Measurements from ENCODE around the gene MVB12B. TPM values are rescaled to one million over a fixed set of nuclear protein-coding genes. Genes with fewer than 3 reads are reported as not detected.

Gene MVB12B
- total RNA-seq, 2 experiments from 2014 or later: 14.3 to 15.3 TPM

- no peak overlapping the region for H3K27ac ChIP-seq (ENCODE audit: low read depth in 1 of 2, low read length in 2 of 2)
- no peaks in the 10 kb centered on the region for H3K9me3 ChIP-seq (ENCODE audit: control insufficient read depth in 1 of 2, insufficient read depth in 1 of 2, low read length in 2 of 2)
- TF ChIP-seq CTCF (IDR thresholded peaks at IDR 0.05): no peak
- ATAC-seq (ENCODE audit: poor library complexity) (no peak), DNase-seq (no peak)
- H3K27ac Mint-ChIP-seq: no peak overlapping the region
- H3K36me3 ChIP-seq (ENCODE audit: insufficient read depth, low read length): no peaks in the 10 kb centered on the region
- H3K27me3 Mint-ChIP-seq: no peaks in the 10 kb centered on the region
- ChIA-PET POLR2A (no interaction called here), CTCF (interaction anchor here (1.5 to 1.6 kb wide), 2 partner anchors 21 to 82 kb away, joined by 3 to 8 read pairs; no protein-coding TSS in a partner anchor)
- H3K4me1 ChIP-seq (ENCODE audit: insufficient read depth, low read length): peaks cover 14% of the 10 kb centered on the region
- H3K27me3 ChIP-seq (ENCODE audit: control insufficient read depth in 1 of 2, insufficient read depth in 2 of 2, low read length in 2 of 2): no peaks in the 10 kb centered on the region
- no peak overlapping the region for H3K4me3 Mint-ChIP-seq
- intact Hi-C loops (cut with DNase I, micrococcal nuclease): no loop called here
- H3K4me1 Mint-ChIP-seq (ENCODE audit: low read depth): peaks cover 29% of the 10 kb centered on the region
- no peaks in the 10 kb centered on the region for H3K9me3 Mint-ChIP-seq
- H3K4me3 ChIP-seq (ENCODE audit: low read length): no peak overlapping the region
- peaks cover 4% of the 10 kb centered on the region for H3K36me3 Mint-ChIP-seq (ENCODE audit: low read depth)
Measured at GRCh38 chr9:126419475-126419874, 92.8 kb downstream of the MVB12B start.

- H3K27me3 ChIP-seq (ENCODE audit: control insufficient read depth in 1 of 2, insufficient read depth in 2 of 2, low read length in 2 of 2): no peaks in the 10 kb centered on the region
- Mint-ChIP-seq H3K9me3 (no peaks in the 10 kb centered on the region), H3K36me3 (ENCODE audit: low read depth) (peaks cover 8% of the 10 kb centered on the region), H3K4me3 (no peak overlapping the region), H3K27ac (no peak overlapping the region), H3K27me3 (no peaks in the 10 kb centered on the region), H3K4me1 (ENCODE audit: low read depth) (peaks cover 33% of the 10 kb centered on the region)
- no peaks in the 10 kb centered on the region for H3K36me3 ChIP-seq (ENCODE audit: insufficient read depth, low read length)
- intact Hi-C loops (cut with DNase I, micrococcal nuclease): loop anchor here in 1 of 2 experiments (5.0 kb wide), 1 partner anchor 47 kb away; no protein-coding TSS in a partner anchor
- no peak overlapping the region for H3K4me3 ChIP-seq (ENCODE audit: low read length)
- no peak for DNase-seq
- no peaks in the 10 kb centered on the region for H3K9me3 ChIP-seq (ENCODE audit: control insufficient read depth in 1 of 2, insufficient read depth in 1 of 2, low read length in 2 of 2)
- POLR2A ChIA-PET: no interaction called here
- no peak for TF ChIP-seq CTCF (IDR thresholded peaks at IDR 0.05)
- H3K27ac ChIP-seq (ENCODE audit: low read depth in 1 of 2, low read length in 2 of 2): no peak overlapping the region
- no peak for ATAC-seq (ENCODE audit: poor library complexity)
- peaks cover 14% of the 10 kb centered on the region for H3K4me1 ChIP-seq (ENCODE audit: insufficient read depth, low read length)
- CTCF ChIA-PET: interaction anchor here (1.5 to 1.6 kb wide), 2 partner anchors 21 to 81 kb away, joined by 3 to 8 read pairs; no protein-coding TSS in a partner anchor
Measured at GRCh38 chr9:126420135-126420534, 93.5 kb downstream of the MVB12B start.

GRCh38 chr9:126420643-126421564 lies 94.3 kb downstream of the MVB12B start:
- no peak overlapping the region for H3K4me3 Mint-ChIP-seq
- Histone ChIP-seq H3K27me3 (ENCODE audit: control insufficient read depth in 1 of 2, insufficient read depth in 2 of 2, low read length in 2 of 2) (no peaks in the 10 kb centered on the region), H3K27ac (ENCODE audit: low read depth in 1 of 2, low read length in 2 of 2) (no peak overlapping the region), H3K9me3 (ENCODE audit: control insufficient read depth in 1 of 2, insufficient read depth in 1 of 2, low read length in 2 of 2) (no peaks in the 10 kb centered on the region), H3K4me1 (ENCODE audit: insufficient read depth, low read length) (peaks cover 14% of the 10 kb centered on the region), H3K4me3 (ENCODE audit: low read length) (no peak overlapping the region), H3K36me3 (ENCODE audit: insufficient read depth, low read length) (no peaks in the 10 kb centered on the region)
- H3K36me3 Mint-ChIP-seq (ENCODE audit: low read depth): peaks cover 8% of the 10 kb centered on the region
- H3K9me3 Mint-ChIP-seq: no peaks in the 10 kb centered on the region
- ATAC-seq (ENCODE audit: poor library complexity) (no peak), DNase-seq (no peak)
- no peaks in the 10 kb centered on the region for H3K27me3 Mint-ChIP-seq
- no peak for TF ChIP-seq CTCF (IDR thresholded peaks at IDR 0.05)
- ChIA-PET POLR2A (no interaction called here), CTCF (interaction anchor here (1.5 to 1.6 kb wide), 2 partner anchors 22 to 80 kb away, joined by 3 to 8 read pairs; no protein-coding TSS in a partner anchor)
- H3K27ac Mint-ChIP-seq: no peak overlapping the region
- H3K4me1 Mint-ChIP-seq (ENCODE audit: low read depth): peaks cover 33% of the 10 kb centered on the region
- intact Hi-C loops (cut with DNase I, micrococcal nuclease): loop anchor here in 1 of 2 experiments (5.0 kb wide), 1 partner anchor 46 kb away; no protein-coding TSS in a partner anchor

Data from CD4-positive, alpha-beta T cell (primary cell).